ENCODE data around the gene TSHZ2.

The TSHZ2 gene

DNA sequence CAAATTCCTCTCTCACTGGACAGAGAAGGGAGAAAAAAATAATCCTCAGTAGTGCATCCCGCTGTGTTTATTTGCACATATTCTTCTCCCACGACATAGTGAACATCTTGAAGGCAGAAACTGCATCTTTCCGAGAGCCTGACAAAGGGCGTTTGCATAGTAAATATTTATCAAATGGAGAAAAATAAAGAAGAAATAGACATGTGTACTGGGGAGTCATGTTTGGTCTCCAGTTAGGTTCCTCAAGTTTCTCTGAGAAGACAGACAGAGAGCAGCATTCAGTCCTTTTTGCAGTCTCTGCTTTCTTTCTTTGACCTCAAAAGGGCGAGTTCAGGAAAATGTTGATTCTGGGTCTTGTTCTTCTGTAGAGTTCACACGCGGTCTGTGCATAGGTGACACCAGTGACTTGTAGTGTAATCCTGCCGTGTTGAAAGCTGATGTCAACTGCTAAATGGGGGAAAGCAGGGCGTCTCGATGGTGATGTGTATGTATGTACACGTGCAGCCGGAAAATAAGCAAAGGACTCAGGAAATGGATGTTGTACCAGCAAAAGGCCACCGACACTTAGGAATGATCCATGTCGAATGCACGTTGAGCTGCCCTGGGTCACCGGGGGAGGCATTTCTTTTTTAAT is 335.9 kb downstream of the TSHZ2 start:
- TF ChIP-seq, protein P1, sequence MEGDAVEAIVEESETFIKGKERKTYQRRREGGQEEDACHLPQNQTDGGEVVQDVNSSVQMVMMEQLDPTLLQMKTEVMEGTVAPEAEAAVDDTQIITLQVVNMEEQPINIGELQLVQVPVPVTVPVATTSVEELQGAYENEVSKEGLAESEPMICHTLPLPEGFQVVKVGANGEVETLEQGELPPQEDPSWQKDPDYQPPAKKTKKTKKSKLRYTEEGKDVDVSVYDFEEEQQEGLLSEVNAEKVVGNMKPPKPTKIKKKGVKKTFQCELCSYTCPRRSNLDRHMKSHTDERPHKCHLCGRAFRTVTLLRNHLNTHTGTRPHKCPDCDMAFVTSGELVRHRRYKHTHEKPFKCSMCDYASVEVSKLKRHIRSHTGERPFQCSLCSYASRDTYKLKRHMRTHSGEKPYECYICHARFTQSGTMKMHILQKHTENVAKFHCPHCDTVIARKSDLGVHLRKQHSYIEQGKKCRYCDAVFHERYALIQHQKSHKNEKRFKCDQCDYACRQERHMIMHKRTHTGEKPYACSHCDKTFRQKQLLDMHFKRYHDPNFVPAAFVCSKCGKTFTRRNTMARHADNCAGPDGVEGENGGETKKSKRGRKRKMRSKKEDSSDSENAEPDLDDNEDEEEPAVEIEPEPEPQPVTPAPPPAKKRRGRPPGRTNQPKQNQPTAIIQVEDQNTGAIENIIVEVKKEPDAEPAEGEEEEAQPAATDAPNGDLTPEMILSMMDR (IDR thresholded peaks at IDR 0.05; ENCODE audit: insufficient read depth, low read length, missing control alignments) = no peak
- no peak for DNase-seq (ENCODE audit: low read depth, low spot score)
- POLR2A ChIA-PET = no interaction called here
- CTCF ChIA-PET = no interaction called here
- H3K4me3 ChIP-seq (ENCODE audit: low read depth, low read length) = no peak overlapping the region

DNA sequence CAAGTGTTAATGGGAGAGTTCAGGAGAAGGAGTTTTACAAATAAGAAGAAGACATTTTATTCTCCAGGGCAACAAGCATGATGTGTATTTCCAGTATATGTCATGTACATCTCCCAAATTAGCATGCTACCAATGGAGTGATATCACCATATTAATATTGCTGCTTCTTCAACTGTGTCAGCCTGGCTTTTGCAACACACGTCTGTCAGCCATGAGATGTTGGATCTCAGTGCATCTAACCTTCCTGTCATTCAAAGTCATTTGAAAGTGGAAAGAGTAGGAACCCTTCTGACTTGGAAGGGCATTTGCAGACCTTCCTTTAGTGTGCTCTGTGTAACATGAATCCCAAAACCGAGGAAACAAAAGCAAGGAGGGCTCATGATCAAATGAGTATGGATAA is 337.4 kb downstream of the TSHZ2 start:
- ChIA-PET CTCF (no interaction called here), POLR2A (no interaction called here)
- H3K4me3 ChIP-seq (ENCODE audit: low read depth, low read length) = no peak overlapping the region
- no peak for DNase-seq (ENCODE audit: low read depth, low spot score)
- TF ChIP-seq, protein P1 (IDR thresholded peaks at IDR 0.05; ENCODE audit: insufficient read depth, low read length, missing control alignments) = no peak

DNA sequence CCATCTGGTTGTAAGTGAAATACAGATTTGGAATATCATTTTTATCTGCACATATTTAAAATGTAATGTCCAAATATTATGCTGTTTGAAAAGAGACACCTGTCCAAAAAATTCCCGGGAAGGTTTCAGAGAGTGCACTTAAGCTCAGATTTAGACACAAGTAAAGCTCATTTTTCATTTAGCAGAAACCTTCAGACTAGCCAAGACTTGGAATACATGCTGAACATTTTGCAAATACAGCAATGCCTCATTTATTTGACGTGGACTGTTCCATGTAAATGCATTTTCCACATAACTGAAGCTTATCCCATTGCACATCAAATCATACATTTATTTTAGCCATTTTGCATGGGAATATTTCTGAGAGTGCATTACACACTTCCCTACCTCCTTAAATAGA is 340.8 kb downstream of the TSHZ2 start:
- TF ChIP-seq, protein P1 (IDR thresholded peaks at IDR 0.05; ENCODE audit: insufficient read depth, low read length, missing control alignments) = no peak

DNA sequence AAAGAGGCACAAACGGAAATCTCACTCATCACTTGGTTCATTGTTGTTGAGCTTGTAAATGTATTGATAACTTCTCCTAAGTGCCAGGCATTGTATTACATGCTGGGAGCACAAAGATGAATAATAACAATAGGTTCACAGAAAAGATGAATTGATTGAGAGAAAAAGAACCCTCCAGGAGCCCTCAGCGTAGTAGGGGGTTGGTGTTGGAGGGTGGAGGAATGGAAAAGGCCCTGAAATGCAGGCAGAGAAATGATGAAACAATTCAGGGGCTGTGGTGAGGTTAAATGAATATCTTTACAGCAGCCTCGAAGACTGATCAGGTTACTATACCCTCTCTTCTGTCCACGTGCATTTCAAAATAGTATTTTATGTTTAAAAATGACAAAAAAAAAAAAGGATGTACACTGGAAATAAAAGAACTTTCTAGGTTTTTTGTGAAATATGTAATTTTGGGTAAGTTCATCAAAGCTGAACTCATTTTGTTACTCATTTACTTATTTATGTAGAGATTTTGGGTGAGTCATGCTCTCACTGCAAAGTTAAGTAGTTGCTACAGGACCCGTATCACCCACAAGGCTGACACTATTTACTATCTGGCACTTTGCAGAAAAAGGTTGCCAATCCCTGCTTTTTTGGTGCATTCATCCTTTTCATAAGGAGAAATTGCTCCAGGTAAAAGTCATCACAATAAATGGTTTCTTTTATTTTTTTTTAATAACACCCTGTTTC is 344.2 kb downstream of the TSHZ2 start:
- ChIA-PET POLR2A (no interaction called here), CTCF (no interaction called here)
- DNase-seq (ENCODE audit: low read depth, low spot score) = no peak
- H3K4me3 ChIP-seq (ENCODE audit: low read depth, low read length) = no peak overlapping the region
- TF ChIP-seq, protein P1 (IDR thresholded peaks at IDR 0.05; ENCODE audit: insufficient read depth, low read length, missing control alignments) = no peak

More for the DNA sequence above, 340.8 kb downstream of the TSHZ2 start:
- ChIA-PET POLR2A (no interaction called here), CTCF (no interaction called here)
- H3K4me3 ChIP-seq (ENCODE audit: low read depth, low read length) = no peak overlapping the region
- no peak for DNase-seq (ENCODE audit: low read depth, low spot score)

DNA sequence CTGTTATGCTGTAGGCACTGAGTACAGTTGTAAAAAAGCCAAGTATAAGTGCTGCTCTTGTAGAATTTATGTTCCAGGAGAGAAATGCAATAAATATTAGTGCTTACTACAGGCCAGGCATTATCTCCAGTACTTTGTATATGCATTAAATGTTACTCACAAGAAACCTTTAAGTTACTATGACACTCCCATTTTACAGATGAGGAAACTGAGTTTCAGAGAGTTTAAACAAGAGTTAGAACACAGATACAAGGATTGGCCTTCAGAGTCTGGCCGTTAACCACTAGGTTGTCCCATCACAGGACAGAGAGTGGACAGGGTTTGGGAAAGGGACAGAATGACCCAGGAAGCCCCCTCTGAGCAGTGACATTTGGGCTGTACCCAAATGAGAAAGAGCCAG is 347.0 kb downstream of the TSHZ2 start:
- no peak overlapping the region for H3K4me3 ChIP-seq (ENCODE audit: low read depth, low read length)
- ChIA-PET POLR2A (no interaction called here), CTCF (no interaction called here)
- DNase-seq (ENCODE audit: low read depth, low spot score) = no peak
- TF ChIP-seq, protein P1 (IDR thresholded peaks at IDR 0.05; ENCODE audit: insufficient read depth, low read length, missing control alignments) = no peak

DNA sequence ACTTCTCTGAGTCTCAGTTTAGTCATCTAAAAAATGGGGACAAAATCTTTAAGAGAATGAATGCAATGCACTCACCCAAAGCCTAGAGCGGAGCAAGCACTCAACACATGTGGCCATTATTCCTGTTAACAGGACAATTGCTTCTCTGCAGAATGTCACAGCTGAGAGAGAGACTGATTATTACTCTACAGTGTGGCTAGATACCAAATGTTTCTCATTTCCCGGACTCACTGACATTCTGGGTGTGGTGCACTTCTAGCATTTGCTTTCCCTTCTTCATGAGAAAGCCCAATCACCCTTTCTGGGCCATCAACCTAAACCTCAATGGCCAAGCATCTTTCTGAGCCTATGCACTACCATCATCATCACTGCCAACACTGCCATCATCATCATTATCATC is 347.6 kb downstream of the TSHZ2 start:
- DNase-seq (ENCODE audit: low read depth, low spot score) = no peak
- no peak overlapping the region for H3K4me3 ChIP-seq (ENCODE audit: low read depth, low read length)
- TF ChIP-seq, protein P1 (IDR thresholded peaks at IDR 0.05; ENCODE audit: insufficient read depth, low read length, missing control alignments) = no peak
- CTCF ChIA-PET = no interaction called here
- POLR2A ChIA-PET = no interaction called here

Measured in AG04449 (cell line).